ENCODE measurements around the gene PSTPIP1.

DNA sequence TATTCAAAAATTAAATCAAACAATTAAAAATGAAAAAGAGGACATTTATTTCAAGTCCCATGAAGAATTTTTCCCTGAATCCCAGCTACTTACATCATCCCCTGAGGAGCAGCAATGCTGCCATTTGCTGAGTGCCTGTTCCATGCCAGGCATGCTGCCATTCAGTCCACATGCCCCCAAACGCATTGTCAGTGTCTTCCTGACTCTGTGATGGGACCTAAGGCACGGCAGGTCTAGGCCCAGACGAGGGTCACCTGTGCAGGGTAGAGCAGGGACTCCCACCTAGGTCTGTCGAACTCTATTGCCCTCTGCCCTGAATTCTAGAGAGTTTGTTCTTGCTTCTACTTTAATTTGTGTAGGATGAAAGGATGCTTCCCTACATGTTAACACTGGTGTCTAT, 7.0 kb downstream of the PSTPIP1 start:
- TF ChIP-seq POLR2AphosphoS2 (IDR thresholded peaks at IDR 0.05; ENCODE audit: low read depth, low read length) (no peak), POLR2A (IDR thresholded peaks at IDR 0.05; ENCODE audit: low read depth, low read length) (no peak), CEBPZ (IDR thresholded peaks at IDR 0.05; ENCODE audit: low read depth, low read length) (no peak), ZZZ3 (IDR thresholded peaks at IDR 0.05; ENCODE audit: control insufficient read depth, insufficient read length, low read depth) (no peak), ZBTB33 (IDR thresholded peaks at IDR 0.05) (no peak), USF2 (IDR thresholded peaks at IDR 0.05; ENCODE audit: borderline replicate concordance, low read depth, low read length) (no peak)
- TF ChIP-seq, protein P1, sequence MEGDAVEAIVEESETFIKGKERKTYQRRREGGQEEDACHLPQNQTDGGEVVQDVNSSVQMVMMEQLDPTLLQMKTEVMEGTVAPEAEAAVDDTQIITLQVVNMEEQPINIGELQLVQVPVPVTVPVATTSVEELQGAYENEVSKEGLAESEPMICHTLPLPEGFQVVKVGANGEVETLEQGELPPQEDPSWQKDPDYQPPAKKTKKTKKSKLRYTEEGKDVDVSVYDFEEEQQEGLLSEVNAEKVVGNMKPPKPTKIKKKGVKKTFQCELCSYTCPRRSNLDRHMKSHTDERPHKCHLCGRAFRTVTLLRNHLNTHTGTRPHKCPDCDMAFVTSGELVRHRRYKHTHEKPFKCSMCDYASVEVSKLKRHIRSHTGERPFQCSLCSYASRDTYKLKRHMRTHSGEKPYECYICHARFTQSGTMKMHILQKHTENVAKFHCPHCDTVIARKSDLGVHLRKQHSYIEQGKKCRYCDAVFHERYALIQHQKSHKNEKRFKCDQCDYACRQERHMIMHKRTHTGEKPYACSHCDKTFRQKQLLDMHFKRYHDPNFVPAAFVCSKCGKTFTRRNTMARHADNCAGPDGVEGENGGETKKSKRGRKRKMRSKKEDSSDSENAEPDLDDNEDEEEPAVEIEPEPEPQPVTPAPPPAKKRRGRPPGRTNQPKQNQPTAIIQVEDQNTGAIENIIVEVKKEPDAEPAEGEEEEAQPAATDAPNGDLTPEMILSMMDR (IDR thresholded peaks at IDR 0.05 in 2 of 3, conservative IDR thresholded peaks at IDR 0.05 in 1 of 3; ENCODE audit: control insufficient read depth in 2 of 3, extremely low read depth in 1 of 3, insufficient read depth in 1 of 3, low read depth in 3 of 3, low read length in 3 of 3), result no peak
